IMR-90 (cell line): ENCODE data around the gene TRIO.

ENCODE experiments used
- FOS ChIP-seq: fragments of 150-350 bp; IDR thresholded peaks from 2 replicates; pipeline ENCODE4 v1.6.1; 2016; ENCODE audit warnings: low read depth, low read length
- POLR2A ChIP-seq: IDR thresholded peaks from 2 replicates; pipeline ENCODE4 v1.6.1; 2012; ENCODE audit warnings: mild to moderate bottlenecking, low read depth, low read length
- TF ChIP-seq, protein P1 (sequence below): conservative IDR thresholded peaks from 2 replicates; pipeline ENCODE4 v1.5.1; 2012; ENCODE audit warnings: mild to moderate bottlenecking, low read depth, low read length, improper control_type of control experiment

- TF ChIP-seq POLR2A = no peak
- TF ChIP-seq, protein P1, sequence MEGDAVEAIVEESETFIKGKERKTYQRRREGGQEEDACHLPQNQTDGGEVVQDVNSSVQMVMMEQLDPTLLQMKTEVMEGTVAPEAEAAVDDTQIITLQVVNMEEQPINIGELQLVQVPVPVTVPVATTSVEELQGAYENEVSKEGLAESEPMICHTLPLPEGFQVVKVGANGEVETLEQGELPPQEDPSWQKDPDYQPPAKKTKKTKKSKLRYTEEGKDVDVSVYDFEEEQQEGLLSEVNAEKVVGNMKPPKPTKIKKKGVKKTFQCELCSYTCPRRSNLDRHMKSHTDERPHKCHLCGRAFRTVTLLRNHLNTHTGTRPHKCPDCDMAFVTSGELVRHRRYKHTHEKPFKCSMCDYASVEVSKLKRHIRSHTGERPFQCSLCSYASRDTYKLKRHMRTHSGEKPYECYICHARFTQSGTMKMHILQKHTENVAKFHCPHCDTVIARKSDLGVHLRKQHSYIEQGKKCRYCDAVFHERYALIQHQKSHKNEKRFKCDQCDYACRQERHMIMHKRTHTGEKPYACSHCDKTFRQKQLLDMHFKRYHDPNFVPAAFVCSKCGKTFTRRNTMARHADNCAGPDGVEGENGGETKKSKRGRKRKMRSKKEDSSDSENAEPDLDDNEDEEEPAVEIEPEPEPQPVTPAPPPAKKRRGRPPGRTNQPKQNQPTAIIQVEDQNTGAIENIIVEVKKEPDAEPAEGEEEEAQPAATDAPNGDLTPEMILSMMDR = no peak
- TF ChIP-seq FOS = peak; percentile 75
Measured at GRCh38 chr5:14156650-14157492, 13.7 kb downstream of the TRIO start.
